ENCODE results near the gene MAPK8. TPM values are rescaled to one million over a fixed set of nuclear protein-coding genes. Genes with fewer than 3 reads are reported as not detected.

Gene MAPK8
- polyA plus RNA-seq, 2 of the 4 experiments (the other 2 are of a cell fraction), result 29.6 to 71.4 TPM

GRCh38 chr10:48300556-48300955, 5.9 kb upstream of the MAPK8 start:
- Histone ChIP-seq H3K4me2 (no peak overlapping the region), H3K4me1 (no peaks in the 10 kb centered on the region), H3K9me3 (no peaks in the 10 kb centered on the region), H3K27ac (no peak overlapping the region), H3K4me3 (no peak overlapping the region)
- ChIA-PET CTCF (interaction anchor here (0.6 to 6.8 kb wide), 2 partner anchors 9 to 10 kb away, joined by 4 to 69 read pairs; no protein-coding TSS in a partner anchor), POLR2A (no interaction called here)
- no peak for TF ChIP-seq NFE2L2 (conservative IDR thresholded peaks at IDR 0.05; ENCODE audit: low read length)
- no peak for TF ChIP-seq PBX3 (IDR thresholded peaks at IDR 0.05)
- TF ChIP-seq TFCP2L1 (CRISPR knock-in tag; IDR thresholded peaks at IDR 0.05), result no peak
- TF ChIP-seq RFX5 (IDR thresholded peaks at IDR 0.05), result no peak
- no peak for TF ChIP-seq MAZ (IDR thresholded peaks at IDR 0.05; ENCODE audit: borderline replicate concordance, low read depth, low read length)
- no peak for TF ChIP-seq ELK1 (IDR thresholded peaks at IDR 0.05; ENCODE audit: low read depth, low read length)
- no peak for TF ChIP-seq PHF8 (IDR thresholded peaks at IDR 0.05; ENCODE audit: borderline replicate concordance, low read depth)
- no peak for TF ChIP-seq FOSL2 (IDR thresholded peaks at IDR 0.05)
- TF ChIP-seq FOSL2 (CRISPR knock-in tag; IDR thresholded peaks at IDR 0.05), result no peak
- TF ChIP-seq FOSB (CRISPR knock-in tag; IDR thresholded peaks at IDR 0.05), result no peak
- no peak for TF ChIP-seq BHLHE40 (IDR thresholded peaks at IDR 0.05; ENCODE audit: low read depth, low read length)
- TF ChIP-seq GATA3 (IDR thresholded peaks at IDR 0.05; ENCODE audit: borderline replicate concordance), result no peak
- TF ChIP-seq JUNB (IDR thresholded peaks at IDR 0.05), result no peak
- no peak for TF ChIP-seq SREBF2 (IDR thresholded peaks at IDR 0.05)
- no peak for TF ChIP-seq HOXB5 (CRISPR knock-in tag; IDR thresholded peaks at IDR 0.05)
- WGBS (ENCODE audit: missing lambda C conversion rate), result 47% methylated on average over 2 of the region's 2 CpGs
- FAIRE-seq (no peak), ATAC-seq (no peak), DNase-seq (ENCODE audit: low read depth in 1 of 2, low spot score in 1 of 2) (no peak)

GRCh38 chr10:48302515-48303476, 3.7 kb upstream of the MAPK8 start:
- ATAC-seq (no peak), FAIRE-seq (no peak), DNase-seq (ENCODE audit: low read depth in 1 of 2, low spot score in 1 of 2) (no peak)
- WGBS (ENCODE audit: missing lambda C conversion rate), result 73% methylated on average over 8 of the region's 8 CpGs
- no peak overlapping the region for H3K27ac ChIP-seq
- CTCF ChIA-PET, result interaction anchor here (1.1 to 6.8 kb wide), 2 partner anchors 12 to 24 kb away, joined by 3 to 69 read pairs; no protein-coding TSS in a partner anchor
- POLR2A ChIA-PET, result no interaction called here
- H3K4me1 ChIP-seq, result peaks cover 5% of the 10 kb centered on the region
- no peak overlapping the region for H3K4me2 ChIP-seq
- no peak overlapping the region for H3K4me3 ChIP-seq
- TF ChIP-seq REST (IDR thresholded peaks at IDR 0.05), result peak; percentile 45; the same call in 1 of the 2 replicates
- TF ChIP-seq MAFK (IDR thresholded peaks at IDR 0.05; ENCODE audit: partially characterized antibody), result peak; percentile 80
- no peak for TF ChIP-seq SREBF2 (IDR thresholded peaks at IDR 0.05)
- H3K9me3 ChIP-seq, result no peaks in the 10 kb centered on the region

Data from A549 (cell line).